Stimulated activated CD4-positive, alpha-beta T cell treated with anti-CD3 and anti-CD28 coated beads, Interleukin-15, amount 100 ng/mL, for 24 hours (primary cell): ENCODE results near the gene ERCC6.

ENCODE experiments used
- DNase-seq: peaks from one replicate; pipeline ENCODE4 v3.0.0-alpha.2; 2020

ERCC6 gene

DNA sequence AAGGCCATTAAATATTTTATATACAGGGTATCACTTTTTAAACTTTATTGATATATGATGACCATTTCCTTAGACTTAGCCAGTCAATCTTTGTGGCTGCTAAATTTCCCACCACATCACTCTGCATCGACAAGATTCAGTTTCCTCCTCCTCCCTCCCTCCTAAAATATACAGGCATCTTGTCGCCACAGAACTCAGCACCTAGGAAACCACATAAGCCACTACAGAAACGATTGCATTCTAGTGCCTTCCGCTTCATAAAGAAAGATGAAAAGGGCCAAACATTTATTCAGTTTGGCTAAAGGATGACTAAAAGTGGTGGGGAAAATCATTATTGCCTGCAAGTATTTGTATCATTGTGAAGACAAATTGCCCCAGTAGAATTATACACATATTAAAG is 30.7 kb downstream of the ERCC6 start:
- peak; percentile 5 for DNase-seq

DNA sequence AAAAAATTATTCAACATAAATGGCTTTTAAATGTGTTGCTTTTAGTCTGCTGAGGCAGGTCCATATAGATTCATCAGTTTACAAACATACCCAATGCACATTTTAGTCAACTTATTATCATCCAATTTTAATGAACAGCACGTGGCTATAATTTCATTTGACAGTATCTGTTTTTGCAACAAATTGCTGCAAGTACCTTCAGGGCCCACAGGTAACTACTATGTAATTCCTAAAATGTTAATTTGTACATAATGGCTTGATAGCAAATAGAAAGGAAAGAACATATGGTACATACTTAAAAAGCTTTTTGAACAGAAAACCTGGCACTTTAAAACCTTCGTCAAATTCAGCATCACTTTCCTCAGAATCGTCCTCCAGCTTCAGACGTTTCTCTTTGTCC is 33.3 kb downstream of the ERCC6 start:
- no peak for DNase-seq

DNA sequence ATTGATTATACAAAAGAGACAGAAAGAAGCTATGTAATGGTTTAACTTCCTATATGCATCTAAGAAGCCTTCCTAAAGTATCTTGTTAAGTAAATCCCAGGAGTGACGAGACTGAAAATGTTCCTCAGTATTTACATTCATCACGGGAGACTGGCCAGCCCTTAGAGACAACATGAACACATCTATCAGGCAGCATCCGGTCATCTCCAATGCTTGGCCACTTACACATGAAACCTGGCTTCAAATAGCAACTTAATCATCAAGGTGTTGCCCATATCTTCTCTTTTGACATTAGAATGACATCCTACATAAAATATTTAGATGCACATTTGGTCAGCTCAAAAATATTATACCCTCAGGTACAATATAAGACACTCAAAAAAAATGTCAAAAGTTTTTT is 33.8 kb downstream of the ERCC6 start:
- no peak for DNase-seq

DNA sequence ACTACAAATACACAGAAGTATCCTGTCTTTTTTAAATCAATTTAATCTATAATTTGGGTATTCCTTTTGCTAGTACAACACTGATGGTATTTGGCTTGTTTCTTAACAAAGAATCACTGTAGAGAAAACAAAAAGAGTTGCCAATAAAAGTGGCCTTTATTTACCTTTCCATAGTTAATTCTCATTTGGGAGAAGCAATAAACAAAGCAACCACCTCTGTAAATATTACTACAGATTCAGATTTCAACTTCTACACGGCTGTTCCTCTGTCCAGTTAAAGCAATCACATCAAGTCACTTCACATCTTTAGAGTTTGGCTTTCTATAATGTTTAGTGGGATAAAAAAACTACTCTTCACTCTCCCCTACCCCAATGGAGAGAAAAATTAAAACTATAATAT is 34.4 kb downstream of the ERCC6 start:
- no peak for DNase-seq

DNA sequence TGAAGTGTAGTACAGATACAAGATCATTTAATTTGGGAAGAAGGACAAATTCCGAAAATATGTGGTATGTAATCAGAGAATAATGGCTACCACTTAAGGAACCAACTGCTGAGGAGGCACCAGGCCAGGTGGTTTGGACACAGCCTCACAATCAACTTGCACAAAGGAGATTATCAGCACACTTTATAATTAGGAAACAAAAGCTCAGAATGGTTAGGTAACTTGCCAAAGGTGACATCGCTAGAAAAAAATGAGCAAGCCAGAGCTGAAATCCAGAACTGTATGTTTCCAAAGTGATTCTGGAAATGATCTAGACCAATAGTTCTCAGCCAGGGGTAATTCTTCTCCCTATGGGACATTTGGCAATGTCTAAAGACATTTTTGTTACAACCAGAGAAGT is 36.6 kb downstream of the ERCC6 start:
- DNase-seq = no peak

DNA sequence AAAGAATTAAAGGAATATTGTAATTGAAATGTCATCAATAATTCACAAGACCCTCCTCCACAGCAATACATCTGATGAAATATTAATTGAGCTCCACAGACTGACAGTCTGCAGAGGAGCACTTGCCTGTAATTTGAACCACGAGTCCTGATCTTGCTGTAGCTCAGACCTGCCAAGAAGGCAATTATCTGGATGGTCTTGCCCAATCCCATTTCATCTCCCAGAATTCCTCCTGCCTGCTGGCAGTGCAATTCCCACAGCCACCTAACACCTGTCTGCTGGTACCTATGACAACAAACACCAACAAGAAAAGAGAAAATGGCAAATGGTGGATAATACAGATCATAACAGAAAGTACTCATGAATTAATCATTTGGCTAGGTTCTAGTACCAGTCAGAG is 38.5 kb downstream of the ERCC6 start:
- no peak for DNase-seq

DNA sequence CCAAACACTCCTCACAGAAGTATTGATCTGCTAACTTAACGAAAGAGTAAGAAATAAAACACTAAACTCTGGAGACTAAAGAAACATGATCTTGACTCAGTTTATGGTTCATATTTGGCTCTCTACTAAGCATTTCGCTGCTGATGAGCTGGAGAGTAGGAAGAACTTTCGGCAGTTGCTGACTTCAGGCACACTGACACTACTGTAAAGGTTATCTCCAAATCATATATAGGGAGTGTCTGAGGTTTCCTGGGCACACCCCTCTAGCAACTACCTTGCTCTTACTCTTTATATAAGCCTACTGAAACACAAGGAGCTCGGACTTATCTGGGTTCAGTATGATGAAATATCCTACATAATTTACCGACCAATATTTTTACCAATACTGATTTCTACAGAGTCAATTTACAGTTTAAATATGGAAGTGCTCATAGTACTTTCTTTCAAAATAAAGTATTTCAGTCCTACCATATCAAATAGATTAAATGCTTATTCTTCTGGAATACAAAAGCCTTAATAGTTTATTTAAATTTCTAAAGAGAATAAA is 39.5 kb downstream of the ERCC6 start:
- no peak for DNase-seq

DNA sequence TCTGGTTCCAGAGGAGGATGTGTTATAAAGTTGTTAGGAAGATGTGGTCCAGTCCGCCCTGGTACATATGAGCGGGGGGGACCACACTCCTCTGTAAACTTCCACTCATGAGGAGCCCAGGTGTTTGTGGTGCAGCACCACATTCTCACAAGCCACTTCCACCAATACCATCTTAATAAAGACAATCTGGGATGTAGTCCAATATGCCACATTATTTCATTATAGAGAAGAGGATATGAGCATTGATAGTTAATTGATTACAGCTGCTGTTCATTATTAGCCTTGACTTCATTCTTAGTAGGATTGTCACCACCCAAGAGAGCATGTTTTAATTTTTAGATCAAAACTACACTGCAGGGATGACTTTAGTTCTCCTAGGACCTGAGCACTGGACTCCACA is 40.5 kb downstream of the ERCC6 start:
- DNase-seq = no peak

DNA sequence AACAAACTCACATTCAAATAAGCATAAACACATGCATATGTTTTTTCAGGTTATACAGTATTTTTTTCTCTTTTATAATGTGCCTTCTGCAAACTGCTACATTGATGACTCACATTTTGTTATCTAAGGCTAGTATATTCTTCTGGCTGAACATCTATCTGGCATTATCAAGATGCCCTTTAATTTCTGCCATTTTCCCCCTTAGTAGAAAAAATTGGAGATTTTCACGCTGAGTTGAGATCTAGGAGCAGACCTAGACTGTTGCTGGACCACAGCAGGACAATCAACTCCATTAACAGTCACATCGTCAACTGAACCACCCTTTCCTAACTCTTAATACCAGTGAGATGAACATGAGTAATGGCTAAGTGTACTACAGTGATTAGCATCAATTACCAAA is 41.6 kb downstream of the ERCC6 start:
- DNase-seq = no peak

DNA sequence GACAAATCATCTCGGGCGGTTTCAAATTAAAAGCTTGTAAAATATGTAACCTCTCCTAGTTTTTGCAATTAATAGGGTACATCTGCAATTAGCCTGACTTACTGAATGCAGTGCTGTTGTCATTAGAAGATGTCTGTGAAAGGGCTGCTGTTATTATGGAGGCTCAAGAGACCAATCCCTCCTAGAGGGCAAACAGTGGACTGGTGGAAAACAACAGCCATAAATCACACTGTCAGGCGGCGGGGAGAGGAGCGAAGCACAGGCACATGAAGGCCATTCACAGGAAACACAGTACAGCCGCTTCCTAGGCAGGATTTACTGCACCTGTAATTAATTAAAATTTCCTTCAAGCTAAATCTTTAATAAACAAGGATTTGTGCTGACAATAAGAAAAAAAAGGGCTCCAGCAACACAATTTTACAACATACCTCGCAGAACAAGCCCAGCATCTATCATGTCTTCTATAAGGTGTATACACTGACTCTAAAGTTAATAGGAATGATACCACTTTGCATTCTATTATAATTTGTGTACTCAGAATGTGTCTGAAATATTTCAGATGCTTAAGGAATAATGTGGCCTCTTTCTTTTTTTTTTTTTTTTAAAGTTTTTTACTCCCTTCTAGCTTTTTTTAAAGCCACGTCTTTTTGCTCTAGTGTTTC is 50.7 kb downstream of the ERCC6 start:
- DNase-seq = no peak

DNA sequence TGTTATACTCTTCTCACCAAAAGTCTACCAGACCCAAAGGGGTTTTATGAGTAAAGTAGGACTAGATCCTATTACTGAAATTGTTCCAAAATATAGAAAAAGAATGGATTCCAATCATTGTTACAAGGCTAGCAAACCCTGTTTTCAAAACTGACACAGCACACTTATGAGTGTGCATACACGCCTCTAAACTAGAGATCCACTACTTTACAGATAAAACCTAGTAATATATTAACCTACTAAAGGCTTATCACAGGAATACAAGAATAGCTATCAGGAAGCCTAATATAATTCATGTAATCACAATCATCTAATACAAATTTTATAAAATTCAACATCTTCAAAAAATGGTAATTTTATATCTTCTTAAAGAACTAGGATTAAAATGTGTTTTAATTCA is 52.2 kb downstream of the ERCC6 start:
- DNase-seq = no peak

DNA sequence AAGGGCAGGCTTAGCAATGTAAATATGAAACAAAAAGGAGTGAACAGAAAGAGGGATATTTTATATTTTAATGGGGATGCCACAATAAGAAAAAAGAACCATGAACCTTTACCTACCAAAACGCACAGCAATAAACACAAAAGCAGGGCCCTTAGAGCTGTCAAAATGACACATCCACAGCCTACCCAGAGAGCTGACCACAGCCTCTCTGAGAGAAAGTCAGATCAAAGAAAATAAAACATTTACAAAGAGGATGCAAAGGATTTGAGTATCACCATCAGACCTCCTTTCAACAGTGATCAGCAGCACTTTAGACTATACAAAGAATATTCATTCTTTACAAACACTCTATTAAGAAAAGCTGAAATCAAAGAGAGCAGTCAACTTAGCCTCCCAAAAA is 52.9 kb downstream of the ERCC6 start:
- no peak for DNase-seq

DNA sequence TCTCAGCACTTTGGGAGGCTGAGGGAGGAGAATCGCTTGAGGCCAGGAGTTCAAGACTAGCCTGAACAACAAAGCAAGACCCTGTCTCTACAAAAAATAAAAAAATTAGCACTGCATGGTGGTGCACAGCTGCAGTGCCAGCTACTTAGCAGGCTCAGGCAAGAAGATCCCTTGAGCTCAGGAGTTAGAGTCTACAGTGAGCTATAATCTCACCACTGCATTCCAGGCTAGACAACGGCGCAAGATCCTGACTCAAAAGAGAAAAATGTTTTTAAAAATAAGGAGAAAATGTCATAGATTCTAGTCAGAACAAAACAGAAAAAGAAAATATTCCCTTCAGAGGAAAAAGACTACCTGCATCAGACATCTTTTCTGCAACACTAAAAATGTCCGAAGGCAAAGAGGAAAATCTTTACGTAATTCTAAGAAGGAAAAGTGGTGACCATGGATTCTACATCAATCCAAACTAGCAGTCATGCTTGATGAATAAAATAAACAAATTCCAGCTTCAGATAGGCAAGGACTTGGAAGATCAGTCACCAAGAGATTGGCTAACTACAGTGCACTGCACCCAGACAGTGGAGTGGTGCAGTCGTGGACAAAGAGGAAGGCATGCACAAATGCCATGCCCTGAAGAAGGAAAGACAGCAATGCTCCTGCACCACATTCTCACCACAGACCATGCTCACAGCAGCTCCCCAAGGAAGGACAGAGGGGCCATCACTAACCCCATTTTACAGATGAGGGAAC is 54.3 kb downstream of the ERCC6 start:
- no peak for DNase-seq

DNA sequence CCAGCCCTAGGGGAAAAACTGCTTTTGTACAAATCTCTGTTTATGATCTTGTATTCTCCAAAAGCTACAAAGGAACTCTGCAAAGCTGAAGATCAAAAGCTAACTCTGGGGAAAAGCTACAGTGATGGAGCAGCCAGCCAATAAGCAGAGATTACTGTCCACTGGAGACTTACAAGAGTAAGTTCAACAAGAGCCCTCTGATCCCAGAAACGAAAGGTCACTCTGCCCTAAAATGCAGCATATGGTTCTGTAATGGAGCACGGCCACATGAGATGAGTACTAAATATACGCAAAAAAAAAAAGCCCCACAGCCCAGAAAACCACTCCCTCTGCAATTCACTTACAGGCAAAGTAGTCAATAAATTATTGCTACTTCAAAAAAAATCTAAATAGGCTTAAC is 60.1 kb downstream of the ERCC6 start:
- DNase-seq = no peak

DNA sequence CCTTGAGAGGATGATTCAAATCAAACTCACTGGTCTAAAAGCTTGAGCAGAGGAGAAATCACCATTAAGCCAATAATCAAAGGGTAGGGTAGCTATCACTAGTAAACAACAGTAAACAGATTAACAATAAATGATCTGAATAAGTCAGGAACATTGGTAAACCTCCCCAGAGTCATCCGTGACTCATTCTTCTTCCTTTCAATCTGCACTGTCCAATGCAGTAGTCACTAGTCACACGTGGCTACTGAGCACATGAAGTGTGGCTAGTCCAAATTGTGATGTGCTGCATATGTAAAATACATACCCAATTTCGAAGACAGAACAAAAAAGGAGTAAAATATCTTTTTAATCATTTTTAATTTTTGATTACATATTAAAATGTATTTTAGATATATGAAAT is 64.0 kb downstream of the ERCC6 start:
- no peak for DNase-seq

DNA sequence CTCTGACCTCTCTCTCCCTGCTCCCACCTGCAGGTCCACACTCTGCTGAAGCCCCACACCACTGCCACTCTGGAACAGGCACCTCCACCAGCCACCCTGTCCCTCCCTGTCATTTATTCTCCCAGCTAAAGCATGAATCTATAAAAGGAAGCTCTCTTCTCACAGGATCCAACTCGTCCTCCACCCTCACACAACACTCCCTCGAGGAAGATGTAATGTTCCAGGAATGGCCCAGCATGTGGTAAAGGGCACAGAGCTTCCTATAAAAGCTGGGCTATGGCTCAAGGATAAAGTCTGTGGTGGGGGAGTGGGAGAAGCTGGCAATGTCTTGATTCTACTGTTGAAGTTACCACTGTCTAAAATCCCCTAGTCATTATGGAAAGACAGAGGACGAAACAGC is 67.4 kb downstream of the ERCC6 start:
- DNase-seq = no peak

DNA sequence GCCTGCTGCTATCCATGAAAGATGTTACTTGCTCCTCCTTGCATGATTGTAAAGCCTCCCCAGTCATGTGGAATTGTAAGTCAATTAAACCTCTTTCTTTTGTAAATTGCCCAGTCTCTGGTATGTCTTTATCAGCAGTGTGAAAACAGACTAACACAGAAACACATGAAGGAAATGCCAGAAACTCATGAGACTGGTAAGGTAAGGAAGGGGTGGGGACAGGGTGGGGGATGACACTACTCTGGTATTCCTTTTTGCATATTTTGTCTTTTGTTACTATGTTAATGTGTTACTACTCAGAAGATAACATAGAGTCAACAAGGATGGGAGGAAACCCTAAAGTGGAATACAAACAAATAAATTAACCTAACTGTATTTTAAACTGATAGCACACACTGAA is 73.2 kb downstream of the ERCC6 start:
- no peak for DNase-seq
